H1 (cell line): ENCODE measurements around the gene ZC3H14. TPM values are rescaled to one million over a fixed set of nuclear protein-coding genes. Genes with fewer than 3 reads are reported as not detected.

ENCODE experiments used
- CTCF ChIA-PET: fragments of 300-600 bp; sonication (Branson Sonifier 250); formaldehyde crosslinking; loops from one replicate; lab custom pipeline; 2021; ENCODE audit not compliant: partially characterized antibody; lab: Charles Lee
- POLR2A ChIA-PET: fragments of 300-600 bp; sonication (Branson Sonifier 250); formaldehyde crosslinking; loops from one replicate; lab custom pipeline; 2021; ENCODE audit warnings: inconsistent platforms; ENCODE audit not compliant: partially characterized antibody; lab: Charles Lee
- DNase-seq, 2 experiments: peaks; one replicate each; pipeline versions ENCODE4 v3.0.0 to v3.0.0-alpha.2; 2010 to 2022; ENCODE audit warnings: low spot score in 2 of 2, low read depth in 1 of 2, mixed read lengths in 1 of 2
- FAIRE-seq: peaks from 2 replicates; lab custom pipeline; 2011; peaks lifted over from hg19 to GRCh38; lab: Jason Lieb, UNC
- H2AFZ ChIP-seq: 2 replicates; pipeline ENCODE4 v1.8.1; 2012; ENCODE audit warnings: low read length, inconsistent platforms
- H2AK5ac ChIP-seq: 2 replicates; pipeline ENCODE4 v1.6.1; 2013; ENCODE audit warnings: low read depth, low read length
- H2BK120ac ChIP-seq: replicated peaks from 2 replicates; pipeline ENCODE3; 2013; ENCODE audit warnings: low read depth, low read length, inconsistent platforms
- H2BK12ac ChIP-seq: 2 replicates; pipeline ENCODE4 v1.6.1; 2013; ENCODE audit warnings: low read depth, low read length
- H2BK15ac ChIP-seq: 2 replicates; pipeline ENCODE4 v1.6.1; 2013; ENCODE audit warnings: low read length
- H2BK20ac ChIP-seq: 2 replicates; pipeline ENCODE4 v1.6.1; 2013; ENCODE audit warnings: low read length
- H2BK5ac ChIP-seq: 2 replicates; pipeline ENCODE4 v1.6.1; 2013; ENCODE audit warnings: low read depth, low read length
- H3K14ac ChIP-seq: 2 replicates; pipeline ENCODE4 v1.6.1; 2013; ENCODE audit warnings: inconsistent platforms; ENCODE audit not compliant: insufficient read length
- H3K18ac ChIP-seq: 2 replicates; pipeline ENCODE4 v1.6.1; 2013; ENCODE audit warnings: low read length; ENCODE audit errors: extremely low read depth
- H3K23ac ChIP-seq: 2 replicates; pipeline ENCODE4 v1.6.1; 2013; ENCODE audit warnings: inconsistent platforms; ENCODE audit not compliant: insufficient read length
- H3K23me2 ChIP-seq: 2 replicates; pipeline ENCODE4 v1.6.1; 2013; ENCODE audit warnings: low read depth, low read length
- H3K27ac ChIP-seq: 2 replicates; pipeline ENCODE4 v1.6.1; 2011; ENCODE audit warnings: low read depth, low read length, inconsistent platforms
- H3K27me3 ChIP-seq, 4 experiments: replicated peaks in 1 of 4; 1 replicate in 1 of 4; 2 replicates in 3 of 4; pipeline versions ENCODE4 v1.6.1 to v1.8.1; 2011 to 2013; ENCODE audit warnings: low read length in 3 of 4, mild to moderate bottlenecking in 3 of 4, inconsistent platforms in 2 of 4, mixed read lengths in 2 of 4, moderate library complexity in 1 of 4; ENCODE audit not compliant: control insufficient read depth in 3 of 4, insufficient read depth in 3 of 4; ENCODE audit errors: extremely low read depth in 1 of 4
- H3K36me3 ChIP-seq, 4 experiments: 2 replicates each; pipeline versions ENCODE4 v1.6.1 to v1.8.1; 2011 to 2013; ENCODE audit warnings: mild to moderate bottlenecking in 4 of 4, low read length in 3 of 4, moderate library complexity in 2 of 4, control low read depth in 1 of 4, inconsistent platforms in 1 of 4; ENCODE audit not compliant: insufficient read depth in 4 of 4, control insufficient read depth in 2 of 4
- H3K4ac ChIP-seq: replicated peaks from 2 replicates; pipeline ENCODE3; 2013; ENCODE audit warnings: low read length, low read depth, mixed read lengths, inconsistent platforms; ENCODE audit not compliant: insufficient read length
- H3K4me1 ChIP-seq, 4 experiments: replicated peaks in 1 of 4; 1 replicate in 1 of 4; 2 replicates in 3 of 4; pipeline versions ENCODE4 v1.6.1 to v1.8.1; 2011 to 2013; ENCODE audit warnings: low read length in 3 of 4, inconsistent platforms in 2 of 4, mixed read lengths in 1 of 4; ENCODE audit not compliant: insufficient read depth in 4 of 4, control insufficient read depth in 3 of 4
- H3K4me2 ChIP-seq, 2 experiments: 2 replicates each; pipeline versions ENCODE4 v1.6.1 to v1.8.1; 2011 to 2013; ENCODE audit warnings: low read depth in 2 of 2, low read length in 2 of 2, control low read depth in 1 of 2, inconsistent platforms in 1 of 2, mild to moderate bottlenecking in 1 of 2; ENCODE audit not compliant: insufficient read depth in 1 of 2
- H3K4me3 ChIP-seq, 4 experiments: fragments of 200-600, 300-600 bp in 1 of 4; sonication (generic), shearing (Covaris generic), sonication (Bioruptor Twin) in 1 of 4; 2 replicates each; pipeline versions ENCODE4 v1.5.1 to v1.8.1; 2011 to 2016; ENCODE audit warnings: low read length in 4 of 4, low read depth in 3 of 4, control low read depth in 2 of 4, inconsistent platforms in 2 of 4, mild to moderate bottlenecking in 2 of 4, mixed read lengths in 1 of 4, moderate library complexity in 1 of 4; ENCODE audit not compliant: insufficient read depth in 2 of 4; ENCODE audit errors: extremely low read depth in 1 of 4
- H3K56ac ChIP-seq: replicated peaks from 2 replicates; pipeline ENCODE3; 2013; ENCODE audit warnings: low read depth, mild to moderate bottlenecking, mixed read lengths, low read length, inconsistent platforms; ENCODE audit not compliant: insufficient read length
- H3K79me1 ChIP-seq: 2 replicates; pipeline ENCODE4 v1.6.1; 2013; ENCODE audit warnings: low read depth, low read length, control low read depth
- H3K79me2 ChIP-seq, 2 experiments: 2 replicates each; pipeline versions ENCODE4 v1.6.1 to v1.8.1; 2012 to 2013; ENCODE audit warnings: low read length in 2 of 2, mild to moderate bottlenecking in 2 of 2, inconsistent platforms in 1 of 2; ENCODE audit not compliant: insufficient read depth in 2 of 2, control insufficient read depth in 1 of 2
- H3K9ac ChIP-seq, 4 experiments: replicated peaks in 1 of 4; 1 replicate in 1 of 4; 2 replicates in 3 of 4; pipeline versions ENCODE4 v1.6.1 to v1.8.1; 2011 to 2013; ENCODE audit warnings: low read depth in 3 of 4, low read length in 3 of 4, control low read depth in 2 of 4, mild to moderate bottlenecking in 2 of 4, moderate library complexity in 2 of 4, inconsistent platforms in 1 of 4; ENCODE audit errors: extremely low read depth in 1 of 4
- H3K9me3 ChIP-seq, 2 experiments: 2 replicates each; pipeline versions ENCODE4 v1.6.1 to v1.8.1; 2012 to 2013; ENCODE audit warnings: mild to moderate bottlenecking in 2 of 2, moderate library complexity in 2 of 2, control low read depth in 1 of 2, inconsistent platforms in 1 of 2, low read depth in 1 of 2, low read length in 1 of 2, mixed read lengths in 1 of 2; ENCODE audit not compliant: insufficient read depth in 2 of 2
- H4K20me1 ChIP-seq, 2 experiments: replicated peaks in 1 of 2; 2 replicates each; pipeline versions ENCODE3 to v1.8.1; 2011 to 2013; ENCODE audit warnings: inconsistent platforms in 2 of 2, low read length in 2 of 2, mild to moderate bottlenecking in 1 of 2; ENCODE audit not compliant: insufficient read depth in 2 of 2, control insufficient read depth in 1 of 2
- H4K5ac ChIP-seq: 2 replicates; pipeline ENCODE4 v1.6.1; 2013; ENCODE audit warnings: low read length, low read depth, mixed read lengths, inconsistent platforms; ENCODE audit not compliant: insufficient read length
- H4K8ac ChIP-seq: 2 replicates; pipeline ENCODE4 v1.8.0; 2013; ENCODE audit warnings: mild to moderate bottlenecking, moderate library complexity, low read length, inconsistent platforms; ENCODE audit not compliant: insufficient read depth; ENCODE audit errors: extremely low read depth
- H4K91ac ChIP-seq: replicated peaks from 2 replicates; pipeline ENCODE3; 2013; ENCODE audit warnings: low read length, mixed read lengths, inconsistent platforms; ENCODE audit not compliant: insufficient read length
- HDAC2 ChIP-seq, 2 experiments: fragments of 300-600 bp in 1 of 2; sonication (generic) in 1 of 2; IDR thresholded peaks; 2 replicates each; pipeline ENCODE4 v1.6.1; 2011 to 2012; ENCODE audit warnings: low read depth in 2 of 2, low read length in 2 of 2, mild to moderate bottlenecking in 2 of 2, moderate library complexity in 2 of 2, borderline replicate concordance in 1 of 2, inconsistent platforms in 1 of 2
- NRF1 ChIP-seq: IDR thresholded peaks from 2 replicates; pipeline ENCODE4 v1.6.1; 2011; ENCODE audit warnings: mild to moderate bottlenecking, low read depth, low read length, improper control_type of control experiment
- RNF2 ChIP-seq: fragments of 200-900, 300-1000 bp; sonication (generic); IDR thresholded peaks from 2 replicates; pipeline ENCODE4 v1.7.1; 2016; ENCODE audit warnings: borderline replicate concordance, low read depth, mild to moderate bottlenecking, antibody characterized with exemption, low read length; ENCODE audit not compliant: poor library complexity, severe bottlenecking; ENCODE audit errors: missing control alignments
- WGBS, 2 experiments: shearing (Covaris generic) in 1 of 2; methylation state at CpG; one replicate each; pipeline versions ENCODE4 v1.1.6 to v1.1.7; 2013 to 2015; ENCODE audit warnings: low lambda C conversion rate in 2 of 2, mixed read lengths in 2 of 2, inconsistent platforms in 1 of 2, low coverage in 1 of 2, missing lambda C conversion rate in 1 of 2; ENCODE audit not compliant: insufficient replicate concordance in 2 of 2, insufficient coverage in 1 of 2, insufficient read length in 1 of 2; ENCODE audit errors: extremely low coverage in 1 of 2, missing lambda C conversion rate in 1 of 2; 5-methylcytosine and 5-hydroxymethylcytosine counted together
- polyA plus RNA-seq, 7 experiments: library from polyadenylated mRNA; depleted of rRNA in 3 of 7; stranded (reverse) in 5 of 7; unstranded in 2 of 7; fragments of >200 nt in 5 of 7; fragments of 200-250 nt in 2 of 7; gene quantifications; 1 replicate in 5 of 7; 2 replicates in 1 of 7; 4 replicates in 1 of 7; pipeline versions ENCODE4 v1.2.1 to v1.2.3, GENCODE V29; 2011 to 2013; ENCODE audit warnings: missing spikeins in 2 of 7, mixed read lengths in 2 of 7
- total RNA-seq: library from RNA; stranded (reverse); fragmentation: NEBNext Ultra II Directional; extraction: Animal tissue kit (Norgen Biotek cat#: 25700); gene quantifications from 2 replicates; pipeline ENCODE4 v1.2.1, GENCODE V29; 2021
- TF ChIP-seq, protein P1 (sequence below): IDR thresholded peaks from 2 replicates; pipeline ENCODE4 v1.6.1; 2012; ENCODE audit warnings: low read length, inconsistent platforms

Gene ZC3H14
- total and polyA plus RNA-seq, 2 of the 8 experiments (the other 6 are each of a cell fraction or from before 2014, with no cell fraction given) = 86.0 to 99.1 TPM

DNA sequence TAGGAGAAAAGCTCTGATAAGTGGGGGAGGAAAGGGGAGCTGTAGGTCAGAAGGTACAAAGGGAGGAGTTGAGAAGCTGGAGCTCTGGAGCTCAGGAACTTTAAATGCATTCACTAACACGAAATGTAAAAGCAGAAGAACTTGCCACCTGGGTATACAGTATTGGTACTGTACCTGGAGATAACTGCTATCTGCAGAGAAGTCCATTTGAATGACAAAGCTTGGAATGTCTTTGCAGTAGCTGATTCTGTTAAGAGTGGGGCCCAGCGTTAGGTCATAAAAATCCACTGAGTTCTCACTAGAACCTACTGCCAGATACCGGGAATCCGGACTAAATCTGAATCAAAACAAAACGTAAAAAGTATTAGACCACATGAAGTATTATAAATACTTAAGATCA lies 55.6 kb downstream of the ZC3H14 start:
- Histone ChIP-seq H2BK5ac (no peak overlapping the region), H3K9me3 (no peaks in the 10 kb centered on the region), H3K4me3 (peak overlapping the region in 1 of 4 experiments; percentile 3; a peak in 2 of 8 replicates), H3K4ac (no peak overlapping the region), H4K5ac (no peak overlapping the region), H3K27me3 (no peaks in the 10 kb centered on the region), H2BK12ac (no peak overlapping the region), H3K27ac (no peak overlapping the region), H4K8ac (no peak overlapping the region), H2AFZ (no peak overlapping the region), H3K79me2 (no peaks in the 10 kb centered on the region), H4K20me1 (no peaks in the 10 kb centered on the region), H3K18ac (no peak overlapping the region), H2BK20ac (no peak overlapping the region), H3K79me1 (no peaks in the 10 kb centered on the region), H2BK120ac (no peak overlapping the region), H4K91ac (no peak overlapping the region), H2AK5ac (no peak overlapping the region), H2BK15ac (no peak overlapping the region), H3K14ac (no peak overlapping the region), H3K23ac (no peak overlapping the region), H3K4me2 (peak overlapping the region; percentile 26 to 29; a peak in 2 of 4 replicates), H3K56ac (no peak overlapping the region), H3K9ac (no peak overlapping the region), H3K4me1 (no peaks in the 10 kb centered on the region), H3K36me3 (peaks cover 0 to 25% (median 4%) of the 10 kb centered on the region in 4 experiments; a peak in 5 of 8 replicates), H3K23me2 (no peaks in the 10 kb centered on the region)
- DNase-seq (no peak), FAIRE-seq (no peak)
- 57% methylated on average over 5 of the region's 5 CpGs; no CpG with 5 or more reads in 1 of the 2 experiments for WGBS, 2 experiments
- ChIA-PET POLR2A (interaction anchor here (1.3 kb wide), 1 partner anchor 9 kb away, joined by 5 read pairs; no protein-coding TSS in a partner anchor), CTCF (interaction anchor here (0.7 to 1.8 kb wide), 3 partner anchors 23 to 63 kb away, joined by 3 to 4 read pairs (median 3); no protein-coding TSS in a partner anchor)
- TF ChIP-seq RNF2 (no peak), NRF1 (no peak), HDAC2 (IDR thresholded peaks at IDR 0.05; ENCODE audit: borderline replicate concordance in 1 of 2, low read depth in 2 of 2, low read length in 2 of 2) (0 out of 4 replicates have a peak, but pooled peaks of 1 of the 2 experiments have one; percentile 20)
- TF ChIP-seq, protein P1, sequence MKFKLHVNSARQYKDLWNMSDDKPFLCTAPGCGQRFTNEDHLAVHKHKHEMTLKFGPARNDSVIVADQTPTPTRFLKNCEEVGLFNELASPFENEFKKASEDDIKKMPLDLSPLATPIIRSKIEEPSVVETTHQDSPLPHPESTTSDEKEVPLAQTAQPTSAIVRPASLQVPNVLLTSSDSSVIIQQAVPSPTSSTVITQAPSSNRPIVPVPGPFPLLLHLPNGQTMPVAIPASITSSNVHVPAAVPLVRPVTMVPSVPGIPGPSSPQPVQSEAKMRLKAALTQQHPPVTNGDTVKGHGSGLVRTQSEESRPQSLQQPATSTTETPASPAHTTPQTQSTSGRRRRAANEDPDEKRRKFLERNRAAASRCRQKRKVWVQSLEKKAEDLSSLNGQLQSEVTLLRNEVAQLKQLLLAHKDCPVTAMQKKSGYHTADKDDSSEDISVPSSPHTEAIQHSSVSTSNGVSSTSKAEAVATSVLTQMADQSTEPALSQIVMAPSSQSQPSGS = no peak
